GM21423 (cell line): Measurements from ENCODE around the gene ERBB2.
"Not testable (repeated sequence)": the region's sequence is repeated elsewhere in the genome, so short reads cannot be mapped to it uniquely, and the experiment has no call there.

Source experiments
- ATAC-seq: cut with Tn5 transposase; IDR thresholded peaks from one replicate; pipeline ENCODE4 v1.9.1; 2021; ENCODE audit warnings: mild to moderate bottlenecking, moderate library complexity; ENCODE audit not compliant: unreplicated experiment

The ERBB2 gene

GRCh38 chr17:39757931-39758873 lies 58.3 kb downstream of the ERBB2 start:
- peak; percentile 13 for ATAC-seq

- no peak for ATAC-seq
These were observed 59.3 kb downstream of the ERBB2 start for GRCh38 chr17:39759204-39759603.

GRCh38 chr17:39761861-39762496 lies 62.1 kb downstream of the ERBB2 start:
- no peak for ATAC-seq

- ATAC-seq: no peak
These were observed 63.4 kb downstream of the ERBB2 start for GRCh38 chr17:39763051-39763820.

GRCh38 chr17:39764171-39764570 lies 64.3 kb downstream of the ERBB2 start:
- not testable (repeated sequence) for ATAC-seq

- no peak for ATAC-seq
These were observed 65.3 kb downstream of the ERBB2 start for GRCh38 chr17:39765175-39765574.

GRCh38 chr17:39765766-39766165 lies 65.9 kb downstream of the ERBB2 start:
- ATAC-seq: no peak

- no peak for ATAC-seq
These were observed 67.3 kb downstream of the ERBB2 start for GRCh38 chr17:39767147-39767546.

GRCh38 chr17:39769974-39770587 lies 70.2 kb downstream of the ERBB2 start:
- ATAC-seq: peak; percentile 58

- no peak for ATAC-seq
These were observed 72.6 kb downstream of the ERBB2 start for GRCh38 chr17:39772415-39772814.

- ATAC-seq: no peak
These were observed 73.4 kb downstream of the ERBB2 start for GRCh38 chr17:39772987-39773934.

- ATAC-seq: no peak
These were observed 74.2 kb downstream of the ERBB2 start for GRCh38 chr17:39774047-39774446.

- ATAC-seq: no peak
These were observed 75.2 kb downstream of the ERBB2 start for GRCh38 chr17:39775031-39775430.

- ATAC-seq: no peak
These were observed 76.4 kb downstream of the ERBB2 start for GRCh38 chr17:39776252-39776651.

- no peak for ATAC-seq
These were observed 77.9 kb downstream of the ERBB2 start for GRCh38 chr17:39777534-39778365.
